Mesenchymal stem cell (in vitro differentiated cells and primary cell): ENCODE data around the gene CPSF6.

ENCODE experiments used
- DNase-seq: peaks from one replicate; pipeline ENCODE4 v3.0.0-alpha.2; 2013
- H2AFZ ChIP-seq: one replicate; pipeline ENCODE4 v1.6.1; 2013; ENCODE audit warnings: low read depth, mild to moderate bottlenecking, control low read depth, inconsistent platforms, low read length, moderate library complexity
- H2AK5ac ChIP-seq: 2 replicates; pipeline ENCODE4 v1.6.1; 2013; ENCODE audit warnings: low read length, moderate library complexity, mild to moderate bottlenecking, inconsistent platforms; ENCODE audit not compliant: severe bottlenecking
- H2BK120ac ChIP-seq: one replicate; pipeline ENCODE4 v1.6.1; 2013; ENCODE audit warnings: low read depth, mild to moderate bottlenecking, inconsistent platforms, low read length, moderate library complexity
- H2BK12ac ChIP-seq, 2 experiments: one replicate each; pipeline ENCODE4 v1.6.1; 2013; ENCODE audit warnings: inconsistent platforms in 2 of 2, low read length in 2 of 2, mild to moderate bottlenecking in 2 of 2, moderate library complexity in 2 of 2, control low read depth in 1 of 2
- H2BK15ac ChIP-seq: one replicate; pipeline ENCODE4 v1.6.1; 2013; ENCODE audit warnings: mild to moderate bottlenecking, low read depth, inconsistent platforms; ENCODE audit not compliant: poor library complexity, severe bottlenecking
- H2BK5ac ChIP-seq: 2 replicates; pipeline ENCODE4 v1.6.1; 2013; ENCODE audit warnings: low read depth, mild to moderate bottlenecking, low read length, control low read depth, inconsistent platforms; ENCODE audit not compliant: poor library complexity, severe bottlenecking
- H3K14ac ChIP-seq, 2 experiments: one replicate each; pipeline ENCODE4 v1.6.1; 2013; ENCODE audit warnings: inconsistent platforms in 2 of 2, low read length in 2 of 2, control low read depth in 1 of 2, mild to moderate bottlenecking in 1 of 2, moderate library complexity in 1 of 2
- H3K18ac ChIP-seq, 2 experiments: one replicate each; pipeline ENCODE4 v1.6.1; 2013; ENCODE audit warnings: inconsistent platforms in 2 of 2, low read length in 2 of 2, control low read depth in 1 of 2, low read depth in 1 of 2, mild to moderate bottlenecking in 1 of 2
- H3K23ac ChIP-seq, 2 experiments: one replicate each; pipeline ENCODE4 v1.6.1; 2013; ENCODE audit warnings: inconsistent platforms in 2 of 2, low read length in 2 of 2, mild to moderate bottlenecking in 2 of 2, moderate library complexity in 2 of 2, control low read depth in 1 of 2
- H3K27ac ChIP-seq: 2 replicates; pipeline ENCODE4 v1.5.1; 2013; ENCODE audit warnings: mild to moderate bottlenecking, moderate library complexity, low read length, control low read depth, inconsistent platforms; ENCODE audit not compliant: poor library complexity, severe bottlenecking
- H3K27me3 ChIP-seq, 2 experiments: 2 replicates each; pipeline versions ENCODE4 v1.6.1 to v1.7.0; 2013; ENCODE audit warnings: low read length in 2 of 2, mild to moderate bottlenecking in 2 of 2, moderate library complexity in 2 of 2, control low read depth in 1 of 2, inconsistent platforms in 1 of 2; ENCODE audit not compliant: control insufficient read depth in 1 of 2, insufficient read depth in 1 of 2
- H3K36me3 ChIP-seq, 2 experiments: 2 replicates each; pipeline versions ENCODE4 v1.6.1 to v1.7.0; 2013; ENCODE audit warnings: low read length in 2 of 2, control low read depth in 1 of 2, inconsistent platforms in 1 of 2, low read depth in 1 of 2, mild to moderate bottlenecking in 1 of 2; ENCODE audit not compliant: insufficient read depth in 2 of 2, control insufficient read depth in 1 of 2
- H3K4ac ChIP-seq, 2 experiments: one replicate each; pipeline ENCODE4 v1.6.1; 2013; ENCODE audit warnings: inconsistent platforms in 2 of 2, low read length in 2 of 2, mild to moderate bottlenecking in 2 of 2, moderate library complexity in 2 of 2, control low read depth in 1 of 2, low read depth in 1 of 2
- H3K4me1 ChIP-seq: 2 replicates; pipeline ENCODE4 v1.6.1; 2013; ENCODE audit warnings: low read depth, low read length, control low read depth; ENCODE audit not compliant: control insufficient read depth, insufficient read depth
- H3K4me2 ChIP-seq: 2 replicates; pipeline ENCODE4 v1.6.1; 2013; ENCODE audit warnings: low read length, mild to moderate bottlenecking, inconsistent platforms; ENCODE audit not compliant: poor library complexity, severe bottlenecking
- H3K4me3 ChIP-seq, 2 experiments: 2 replicates each; pipeline versions ENCODE4 v1.5.1 to v1.7.0; 2013; ENCODE audit warnings: low read length in 2 of 2, mild to moderate bottlenecking in 2 of 2, control low read depth in 1 of 2, low read depth in 1 of 2; ENCODE audit not compliant: insufficient read depth in 1 of 2
- H3K79me1 ChIP-seq: replicated peaks from 2 replicates; pipeline ENCODE4 v1.6.1; 2013; ENCODE audit warnings: mild to moderate bottlenecking, control low read depth, low read length, inconsistent platforms; ENCODE audit not compliant: poor library complexity, severe bottlenecking
- H3K9ac ChIP-seq: 2 replicates; pipeline ENCODE4 v1.7.0; 2013; ENCODE audit warnings: mild to moderate bottlenecking, low read length, moderate library complexity
- H3K9me3 ChIP-seq: 2 replicates; pipeline ENCODE4 v1.7.0; 2013; ENCODE audit warnings: mild to moderate bottlenecking, low read length; ENCODE audit not compliant: control insufficient read depth
- H4K8ac ChIP-seq: one replicate; pipeline ENCODE4 v1.6.1; 2013; ENCODE audit warnings: inconsistent platforms, mild to moderate bottlenecking, low read length, moderate library complexity
- H4K91ac ChIP-seq: one replicate; pipeline ENCODE4 v1.6.1; 2013; ENCODE audit warnings: mild to moderate bottlenecking, low read length, inconsistent platforms
- whole genome bisulfite sequencing: methylation state at CpG from one replicate; pipeline ENCODE4 v1.1.7; 2013; ENCODE audit warnings: mixed read lengths; 5-methylcytosine and 5-hydroxymethylcytosine counted together

CPSF6 gene

GRCh38 chr12:69225251-69225910, 14.0 kb upstream of the CPSF6 start:
- no peaks in the 10 kb centered on the region for H3K79me1 ChIP-seq
- H3K18ac ChIP-seq, result no peak overlapping the region
- peaks cover 4% of the 10 kb centered on the region for H3K9me3 ChIP-seq
- H3K4ac ChIP-seq, result no peak overlapping the region
- no peaks in the 10 kb centered on the region for H3K4me1 ChIP-seq
- H3K9ac ChIP-seq, result no peak overlapping the region
- no peak overlapping the region for H3K4me3 ChIP-seq
- peak overlapping the region; percentile 98 for H3K27ac ChIP-seq
- H2BK12ac ChIP-seq, result no peak overlapping the region
- no peak for DNase-seq
- no peak overlapping the region for H4K8ac ChIP-seq
- no CpG with 5 or more reads among the region's 1 CpG for WGBS
- H4K91ac ChIP-seq, result no peak overlapping the region
- no peak overlapping the region for H3K14ac ChIP-seq
- no peaks in the 10 kb centered on the region for H3K27me3 ChIP-seq
- no peak overlapping the region for H2AFZ ChIP-seq
- H3K23ac ChIP-seq, result no peak overlapping the region
- H2BK15ac ChIP-seq, result no peak overlapping the region
- no peak overlapping the region for H3K4me2 ChIP-seq
- no peak overlapping the region for H2BK120ac ChIP-seq
- H2AK5ac ChIP-seq, result no peak overlapping the region
- H3K36me3 ChIP-seq, result no peaks in the 10 kb centered on the region
- no peak overlapping the region for H2BK5ac ChIP-seq

- DNase-seq, result no peak
- Histone ChIP-seq H3K79me1 (no peaks in the 10 kb centered on the region), H3K4me2 (no peak overlapping the region), H2AFZ (no peak overlapping the region), H4K91ac (no peak overlapping the region), H3K23ac (no peak overlapping the region), H3K4ac (no peak overlapping the region), H4K8ac (no peak overlapping the region), H2BK5ac (no peak overlapping the region), H2BK12ac (no peak overlapping the region), H2BK15ac (no peak overlapping the region), H2BK120ac (no peak overlapping the region), H3K14ac (no peak overlapping the region), H3K27ac (no peak overlapping the region), H3K9ac (no peak overlapping the region), H3K18ac (no peak overlapping the region), H3K27me3 (no peaks in the 10 kb centered on the region), H3K4me1 (no peaks in the 10 kb centered on the region), H3K4me3 (no peak overlapping the region), H3K36me3 (no peaks in the 10 kb centered on the region), H2AK5ac (no peak overlapping the region), H3K9me3 (peaks cover 17% of the 10 kb centered on the region)
Observed at GRCh38 chr12:69231479-69231878, 7.9 kb upstream of the CPSF6 start.

- no peak overlapping the region for H2AK5ac ChIP-seq
- H2BK5ac ChIP-seq, result no peak overlapping the region
- H3K27me3 ChIP-seq, result no peaks in the 10 kb centered on the region
- no peaks in the 10 kb centered on the region for H3K4me1 ChIP-seq
- peak overlapping the region; percentile 64 for H3K27ac ChIP-seq
- 37% methylated on average over 13 of the region's 16 CpGs for WGBS
- peak overlapping the region in 1 of 2 experiments; percentile 41 for H3K18ac ChIP-seq
- H3K4me3 ChIP-seq, result peak overlapping the region; percentile 36 to 92
- no peak overlapping the region for H4K91ac ChIP-seq
- H2AFZ ChIP-seq, result peak overlapping the region; percentile 6
- H2BK12ac ChIP-seq, result peak overlapping the region in 1 of 2 experiments; percentile 50
- no peak overlapping the region for H3K14ac ChIP-seq
- no peaks in the 10 kb centered on the region for H3K36me3 ChIP-seq
- H3K9ac ChIP-seq, result peak overlapping the region; percentile 89
- peak overlapping the region; percentile 73 for H3K4me2 ChIP-seq
- H3K9me3 ChIP-seq, result no peaks in the 10 kb centered on the region
- H3K23ac ChIP-seq, result no peak overlapping the region
- DNase-seq, result no peak
- H2BK15ac ChIP-seq, result no peak overlapping the region
- H2BK120ac ChIP-seq, result no peak overlapping the region
- no peaks in the 10 kb centered on the region for H3K79me1 ChIP-seq
- no peak overlapping the region for H3K4ac ChIP-seq
- peak overlapping the region; percentile 84 for H4K8ac ChIP-seq
Observed at GRCh38 chr12:69238589-69239351, 599 bp upstream of the CPSF6 start.

- H3K27ac ChIP-seq, result no peak overlapping the region
- H3K4me1 ChIP-seq, result no peaks in the 10 kb centered on the region
- peak overlapping the region; percentile 81 for H3K4me2 ChIP-seq
- peak overlapping the region; percentile 92 to 95 for H3K4me3 ChIP-seq
- peak overlapping the region; percentile 94 for H3K9ac ChIP-seq
- peak overlapping the region; percentile 88 for H4K8ac ChIP-seq
- H2BK120ac ChIP-seq, result peak overlapping the region; percentile 88
- H3K9me3 ChIP-seq, result no peaks in the 10 kb centered on the region
- H2BK5ac ChIP-seq, result peak overlapping the region; percentile 78
- H2BK15ac ChIP-seq, result peak overlapping the region; percentile 67
- no peaks in the 10 kb centered on the region for H3K79me1 ChIP-seq
- DNase-seq, result peak; percentile 43
- no peaks in the 10 kb centered on the region for H3K36me3 ChIP-seq
- peak overlapping the region; percentile 80 to 97 for H3K14ac ChIP-seq
- H2AFZ ChIP-seq, result peak overlapping the region; percentile 88
- no peaks in the 10 kb centered on the region for H3K27me3 ChIP-seq
- H3K18ac ChIP-seq, result peak overlapping the region; percentile 73 to 92
- H2BK12ac ChIP-seq, result no peak overlapping the region
- no peak overlapping the region for H2AK5ac ChIP-seq
- H4K91ac ChIP-seq, result peak overlapping the region; percentile 85
- peak overlapping the region; percentile 66 to 92 for H3K4ac ChIP-seq
- under 1% methylated on average over 54 of the region's 68 CpGs for WGBS
- H3K23ac ChIP-seq, result peak overlapping the region in 1 of 2 experiments; percentile 83
Observed at GRCh38 chr12:69239922-69240630, 707 bp downstream of the CPSF6 start.
